AG04449 (cell line): ENCODE measurements around the gene PTPN7.

Experiments
- CTCF ChIA-PET: fragments of 350-600 bp; formaldehyde crosslinking; extraction: SDS; loops from one replicate; lab custom pipeline; 2021; ENCODE audit warnings: antibody characterized with exemption; lab: Yijun Ruan, JAX
- POLR2A ChIA-PET: fragments of 400-600, 350-600 bp; formaldehyde crosslinking; extraction: SDS; loops from one replicate; lab custom pipeline; 2020; ENCODE audit warnings: antibody characterized with exemption, inconsistent platforms; lab: Yijun Ruan, JAX
- DNase-seq: peaks from one replicate; pipeline ENCODE4 v3.0.0-alpha.2; 2010; ENCODE audit warnings: low read depth, low spot score
- H3K4me3 ChIP-seq: 2 replicates; pipeline ENCODE4 v1.5.1; 2011; ENCODE audit warnings: low read depth, mild to moderate bottlenecking, control low read depth, low read length
- TF ChIP-seq, protein P1 (sequence below): IDR thresholded peaks from one replicate; pipeline ENCODE4 v1.5.1; 2011; ENCODE audit warnings: mild to moderate bottlenecking, moderate library complexity, low read length, control low read depth, inconsistent platforms; ENCODE audit not compliant: insufficient read depth; ENCODE audit errors: missing control alignments

PTPN7 gene

DNA sequence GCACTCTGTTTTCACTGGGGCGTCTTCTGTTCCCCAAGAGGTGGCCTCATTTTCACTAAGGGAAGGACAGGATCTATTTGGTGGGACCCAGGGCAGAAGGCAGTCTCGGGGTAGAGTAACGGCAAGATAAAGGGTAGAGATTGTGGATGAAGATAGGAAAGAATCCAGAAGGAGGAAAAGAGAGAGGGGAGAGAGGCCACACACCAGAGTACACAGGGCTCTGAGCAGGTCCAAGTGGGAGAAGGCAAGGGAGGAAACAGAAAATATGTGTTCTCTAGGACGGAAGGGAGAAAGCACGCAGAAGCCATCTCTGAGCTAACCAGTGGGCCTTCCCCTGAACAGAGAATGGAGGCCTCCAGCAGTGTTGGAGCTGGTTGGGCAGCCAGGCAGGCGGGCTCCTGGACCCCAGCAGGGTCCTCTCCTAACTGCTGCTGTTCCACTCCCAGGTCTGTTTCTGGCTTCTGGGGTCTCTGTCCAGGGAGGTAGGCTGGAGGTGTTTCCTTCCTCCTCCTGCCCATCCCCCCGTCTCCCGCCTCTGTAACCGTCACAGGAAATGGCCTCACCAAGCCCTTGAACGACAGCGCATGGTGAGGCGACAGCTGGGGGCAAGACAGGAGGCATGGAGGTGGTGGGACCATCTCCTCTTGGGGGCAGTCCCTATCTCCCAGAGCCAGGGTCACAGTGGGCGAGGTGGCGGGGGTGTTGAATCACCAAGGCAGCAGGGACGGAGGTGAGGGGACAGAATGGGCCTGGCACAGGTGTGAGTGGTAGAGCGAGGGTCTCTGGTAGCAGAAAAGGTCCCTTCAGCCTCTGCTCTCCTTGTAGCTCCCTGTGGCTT, 649 bp downstream of the PTPN7 start:
- DNase-seq = no peak
- POLR2A ChIA-PET = no interaction called here
- no peak overlapping the region for H3K4me3 ChIP-seq

DNA sequence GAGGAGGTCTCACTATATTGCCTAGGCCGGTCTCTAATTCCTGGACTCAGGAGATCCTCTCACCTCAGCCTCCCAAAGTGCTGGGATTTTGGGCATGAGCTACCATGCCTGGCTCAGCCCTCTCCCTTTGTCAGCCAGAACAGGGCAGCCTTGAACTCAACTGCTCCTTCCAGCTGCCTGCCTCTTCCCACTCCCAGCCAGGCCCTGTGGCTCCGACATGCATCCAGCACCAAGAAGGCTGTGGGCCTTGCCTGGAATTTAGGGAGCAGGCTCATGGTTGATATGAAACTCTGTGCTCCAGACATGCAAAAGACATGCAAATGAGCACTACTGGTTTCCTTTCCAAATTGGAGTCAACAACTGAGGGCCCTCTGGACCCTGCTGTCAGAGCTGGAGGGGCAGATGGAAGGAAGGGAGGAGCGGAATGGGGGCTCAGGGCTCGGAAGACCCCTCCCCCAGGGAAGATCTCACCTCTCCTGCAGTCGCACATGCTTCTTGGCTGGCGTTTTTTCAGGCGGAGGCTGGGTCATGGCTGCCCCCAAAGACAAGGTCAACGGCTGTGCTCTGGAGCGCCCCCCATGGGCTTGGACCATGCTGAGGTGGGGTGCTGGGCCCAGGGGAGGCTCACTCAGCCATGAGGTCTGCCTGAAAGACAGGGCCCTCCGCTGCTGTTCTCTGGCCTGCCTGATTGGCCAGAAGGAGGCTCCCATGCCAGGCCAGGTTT, 1.4 kb downstream of the PTPN7 start:
- CTCF ChIA-PET = interaction anchor here (1.7 kb wide), 1 partner anchor 23 kb away, joined by 6 read pairs; no protein-coding TSS in a partner anchor
- no peak for DNase-seq
- no peak overlapping the region for H3K4me3 ChIP-seq
- POLR2A ChIA-PET = no interaction called here
- TF ChIP-seq, protein P1, sequence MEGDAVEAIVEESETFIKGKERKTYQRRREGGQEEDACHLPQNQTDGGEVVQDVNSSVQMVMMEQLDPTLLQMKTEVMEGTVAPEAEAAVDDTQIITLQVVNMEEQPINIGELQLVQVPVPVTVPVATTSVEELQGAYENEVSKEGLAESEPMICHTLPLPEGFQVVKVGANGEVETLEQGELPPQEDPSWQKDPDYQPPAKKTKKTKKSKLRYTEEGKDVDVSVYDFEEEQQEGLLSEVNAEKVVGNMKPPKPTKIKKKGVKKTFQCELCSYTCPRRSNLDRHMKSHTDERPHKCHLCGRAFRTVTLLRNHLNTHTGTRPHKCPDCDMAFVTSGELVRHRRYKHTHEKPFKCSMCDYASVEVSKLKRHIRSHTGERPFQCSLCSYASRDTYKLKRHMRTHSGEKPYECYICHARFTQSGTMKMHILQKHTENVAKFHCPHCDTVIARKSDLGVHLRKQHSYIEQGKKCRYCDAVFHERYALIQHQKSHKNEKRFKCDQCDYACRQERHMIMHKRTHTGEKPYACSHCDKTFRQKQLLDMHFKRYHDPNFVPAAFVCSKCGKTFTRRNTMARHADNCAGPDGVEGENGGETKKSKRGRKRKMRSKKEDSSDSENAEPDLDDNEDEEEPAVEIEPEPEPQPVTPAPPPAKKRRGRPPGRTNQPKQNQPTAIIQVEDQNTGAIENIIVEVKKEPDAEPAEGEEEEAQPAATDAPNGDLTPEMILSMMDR = no peak

More for the DNA sequence above, 649 bp downstream of the PTPN7 start:
- CTCF ChIA-PET = interaction anchor here (1.7 kb wide), 1 partner anchor 24 kb away, joined by 6 read pairs; no protein-coding TSS in a partner anchor
- TF ChIP-seq, protein P1 = no peak

DNA sequence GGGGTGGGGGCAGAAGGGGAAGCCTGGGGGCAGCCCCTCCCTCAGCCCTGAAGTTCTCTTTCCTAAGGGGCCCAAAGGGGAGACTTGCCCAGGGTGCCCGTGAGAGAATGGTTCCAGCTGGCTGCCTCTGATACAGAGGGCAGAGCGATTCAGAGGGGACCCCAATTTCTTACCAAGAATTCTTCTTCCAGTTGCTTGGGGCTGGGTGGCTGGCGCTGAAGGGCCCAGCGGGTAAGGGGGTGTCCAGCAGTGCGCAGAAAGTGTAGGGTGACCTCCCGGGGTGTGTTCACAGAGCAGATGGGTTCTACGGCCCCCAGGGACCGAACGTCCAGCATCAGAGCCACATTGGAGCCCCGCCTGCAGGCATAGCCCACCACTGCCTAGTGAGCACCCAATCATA, 2.5 kb downstream of the PTPN7 start:
- TF ChIP-seq, protein P1 = no peak
- no peak for DNase-seq
- CTCF ChIA-PET = no interaction called here
- POLR2A ChIA-PET = no interaction called here
- H3K4me3 ChIP-seq = no peak overlapping the region

DNA sequence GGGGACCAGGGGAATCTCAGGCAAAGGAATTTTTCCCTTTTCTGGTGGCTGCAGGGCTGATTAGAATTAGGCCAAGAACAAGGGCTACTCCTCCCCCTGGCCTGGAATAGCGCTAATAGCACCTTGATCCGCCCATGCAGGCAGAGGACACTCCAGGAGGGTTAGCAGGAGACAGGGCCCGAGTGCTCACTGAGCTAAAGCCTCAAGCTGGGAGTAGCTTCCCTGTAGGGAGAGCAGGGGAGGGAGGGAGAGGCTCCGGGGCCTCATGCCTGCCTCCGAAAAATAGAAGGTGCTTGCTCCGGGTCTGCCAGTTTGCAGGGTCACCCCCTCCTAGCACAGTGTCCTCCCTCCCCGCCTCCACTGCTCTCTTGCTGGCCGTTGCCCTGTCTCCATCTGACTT, 3.8 kb downstream of the PTPN7 start:
- POLR2A ChIA-PET = no interaction called here
- DNase-seq = no peak
- CTCF ChIA-PET = interaction anchor here (0.9 to 5.6 kb wide), 5 partner anchors 8 to 21 kb away, joined by 3 to 37 read pairs (median 16); partner anchors contain the start of gene ARL8A
- TF ChIP-seq, protein P1 = no peak
- no peak overlapping the region for H3K4me3 ChIP-seq

DNA sequence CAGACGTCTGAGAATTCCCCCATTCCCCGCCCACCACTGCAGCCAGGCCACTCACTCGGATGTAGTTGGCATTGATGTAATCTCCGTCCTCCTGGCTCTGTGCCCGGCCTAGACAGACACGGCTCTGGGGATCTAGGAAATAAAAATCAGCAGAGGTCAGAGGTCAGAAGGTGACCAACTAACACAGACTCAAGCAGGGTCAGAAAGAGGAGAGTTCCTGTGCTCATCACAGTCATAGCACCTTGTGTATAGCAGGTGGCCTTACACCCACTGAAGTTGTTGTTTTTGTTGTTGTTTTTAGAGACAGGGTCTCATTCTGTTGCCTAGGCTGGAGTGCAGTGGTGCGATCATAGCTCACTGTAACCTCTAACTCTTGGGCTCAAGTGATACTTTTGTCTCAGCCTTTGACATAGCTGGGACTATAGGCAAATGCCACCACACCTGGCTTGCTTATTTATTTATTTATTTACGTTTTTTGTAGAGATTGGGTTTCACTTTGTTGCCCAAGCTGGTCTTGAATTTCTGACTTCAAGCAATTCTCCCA, 4.9 kb downstream of the PTPN7 start:
- H3K4me3 ChIP-seq = no peak overlapping the region
- ChIA-PET POLR2A (interaction anchor here (0.6 kb wide), 1 partner anchor 852 kb away, joined by 4 read pairs; the partner anchor contains the start of gene TMEM183A), CTCF (interaction anchor here (0.9 to 5.6 kb wide), 14 partner anchors 9 to 564 kb away, joined by 3 to 37 read pairs (median 5); partner anchors contain the start of genes ARL8A and LGR6)
- TF ChIP-seq, protein P1 = no peak
- DNase-seq = no peak
